Measurements from ENCODE around the gene KIAA0232.
"Not testable (repeated sequence)": the region's sequence is repeated elsewhere in the genome, so short reads cannot be mapped to it uniquely, and the experiment has no call there.

The KIAA0232 gene

DNA sequence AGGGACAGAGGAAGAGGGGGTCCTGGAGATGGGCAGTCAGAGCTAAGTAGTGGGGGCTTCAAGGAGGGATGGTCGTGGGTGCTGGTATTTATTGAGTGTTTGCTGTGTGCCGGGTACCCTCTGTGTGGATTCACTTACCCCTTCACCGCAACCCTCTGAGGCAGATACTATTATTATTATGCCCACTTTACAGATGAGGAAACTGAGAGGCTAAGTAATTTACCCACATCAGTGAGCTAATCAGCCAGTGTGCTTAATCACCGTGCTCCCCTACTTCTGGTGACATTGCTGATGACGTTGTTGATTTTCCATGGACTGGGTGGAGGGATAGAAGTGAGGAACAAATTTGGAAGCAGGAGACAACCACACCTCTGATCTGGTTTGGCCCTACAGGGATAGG, 4.1 kb upstream of the KIAA0232 start:
- DNase-seq: no peak

DNA sequence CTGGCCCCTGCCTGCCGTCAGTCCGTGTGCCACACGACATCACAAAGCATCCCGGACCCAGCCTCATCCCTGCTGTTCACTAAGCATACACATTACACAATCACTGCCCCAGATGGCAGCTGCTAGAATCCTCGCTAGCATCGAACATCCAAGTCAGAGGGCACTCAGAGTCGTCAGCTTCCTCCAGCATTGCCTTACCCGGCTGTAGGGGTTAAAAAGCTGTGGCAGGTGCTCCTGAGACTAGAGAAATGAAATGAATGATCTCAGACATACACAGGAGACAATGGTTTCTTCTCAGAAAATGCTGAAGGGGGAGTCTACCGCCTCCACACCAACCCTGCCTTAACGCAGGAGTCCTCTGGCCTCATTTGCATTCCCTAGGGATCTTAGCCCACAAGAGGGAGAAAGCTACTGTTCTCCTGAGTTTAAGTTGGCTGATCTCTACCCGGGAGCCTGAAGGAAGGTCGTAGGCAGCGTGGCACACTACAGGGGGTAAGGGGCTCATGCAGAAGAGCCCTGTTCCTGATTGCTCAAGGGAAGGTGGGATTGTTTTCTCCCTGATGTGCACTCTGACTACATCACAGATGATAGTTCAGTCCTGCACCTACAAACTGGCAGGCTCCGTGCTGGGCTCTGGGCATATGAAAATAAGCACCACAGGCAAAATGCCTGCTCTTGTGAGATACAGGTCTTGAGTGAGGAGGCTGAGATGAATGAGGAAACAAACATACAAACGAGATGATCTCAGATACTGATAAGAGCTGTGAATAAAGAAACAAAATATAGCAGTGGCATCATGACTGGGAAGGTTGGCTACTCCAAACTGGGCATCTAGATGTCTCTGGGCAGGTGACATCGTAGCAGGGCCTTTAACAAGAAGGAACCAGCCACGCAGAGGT, 2.6 kb upstream of the KIAA0232 start:
- no peak for DNase-seq

DNA sequence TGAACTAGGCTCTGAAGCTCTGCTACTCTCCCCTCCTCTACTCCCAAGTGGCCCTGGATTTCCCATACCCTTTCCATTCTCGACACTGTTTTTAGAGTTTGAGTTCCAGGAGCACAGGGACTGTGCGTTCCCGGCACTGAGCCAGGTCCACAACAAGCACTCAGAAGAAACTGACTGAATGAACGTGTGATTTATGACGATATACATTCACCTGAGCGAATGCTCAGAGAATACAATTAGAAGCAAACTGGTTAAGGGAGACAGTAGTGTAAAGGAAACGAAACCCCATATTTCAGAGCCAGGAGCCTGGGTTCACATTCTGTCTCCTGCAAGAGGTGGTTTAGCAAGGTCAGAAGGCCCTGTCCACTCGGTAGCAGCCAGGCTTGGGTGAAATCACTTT, 1.4 kb upstream of the KIAA0232 start:
- DNase-seq: no peak

DNA sequence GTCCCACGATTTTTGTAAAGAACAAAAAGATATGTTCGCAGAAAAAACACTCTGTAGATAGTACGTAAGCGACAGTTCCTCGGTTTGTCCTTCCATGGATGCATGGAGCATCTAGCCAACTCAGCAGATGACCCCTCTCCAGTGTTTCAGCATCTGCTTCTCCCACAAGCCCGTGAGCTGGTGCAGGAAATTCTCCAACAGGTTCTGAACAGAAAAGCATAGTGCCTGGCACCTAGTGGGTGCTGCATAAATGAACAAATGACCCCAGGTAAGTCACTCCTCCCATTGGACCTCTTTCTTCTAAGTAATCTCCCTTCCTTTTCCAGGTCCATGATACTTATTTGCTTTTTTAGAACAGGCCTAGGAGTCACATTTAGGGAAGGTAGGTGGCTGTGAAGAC, 966 bp upstream of the KIAA0232 start:
- no peak for DNase-seq

DNA sequence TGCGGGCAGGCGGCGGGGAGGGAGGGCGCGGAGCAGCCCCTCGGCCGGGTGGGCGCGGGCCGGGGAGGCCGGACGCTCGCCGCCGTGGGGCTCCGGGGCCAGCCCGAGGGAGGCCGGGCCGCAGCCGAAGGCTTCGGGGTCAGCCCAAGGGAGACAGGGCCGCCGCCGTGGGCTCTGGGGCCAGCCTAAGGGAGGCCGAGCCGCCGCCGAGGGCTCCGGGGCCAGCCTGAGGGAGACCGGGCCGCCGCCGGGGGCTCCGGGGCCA, 251 bp downstream of the KIAA0232 start:
- DNase-seq: no peak

DNA sequence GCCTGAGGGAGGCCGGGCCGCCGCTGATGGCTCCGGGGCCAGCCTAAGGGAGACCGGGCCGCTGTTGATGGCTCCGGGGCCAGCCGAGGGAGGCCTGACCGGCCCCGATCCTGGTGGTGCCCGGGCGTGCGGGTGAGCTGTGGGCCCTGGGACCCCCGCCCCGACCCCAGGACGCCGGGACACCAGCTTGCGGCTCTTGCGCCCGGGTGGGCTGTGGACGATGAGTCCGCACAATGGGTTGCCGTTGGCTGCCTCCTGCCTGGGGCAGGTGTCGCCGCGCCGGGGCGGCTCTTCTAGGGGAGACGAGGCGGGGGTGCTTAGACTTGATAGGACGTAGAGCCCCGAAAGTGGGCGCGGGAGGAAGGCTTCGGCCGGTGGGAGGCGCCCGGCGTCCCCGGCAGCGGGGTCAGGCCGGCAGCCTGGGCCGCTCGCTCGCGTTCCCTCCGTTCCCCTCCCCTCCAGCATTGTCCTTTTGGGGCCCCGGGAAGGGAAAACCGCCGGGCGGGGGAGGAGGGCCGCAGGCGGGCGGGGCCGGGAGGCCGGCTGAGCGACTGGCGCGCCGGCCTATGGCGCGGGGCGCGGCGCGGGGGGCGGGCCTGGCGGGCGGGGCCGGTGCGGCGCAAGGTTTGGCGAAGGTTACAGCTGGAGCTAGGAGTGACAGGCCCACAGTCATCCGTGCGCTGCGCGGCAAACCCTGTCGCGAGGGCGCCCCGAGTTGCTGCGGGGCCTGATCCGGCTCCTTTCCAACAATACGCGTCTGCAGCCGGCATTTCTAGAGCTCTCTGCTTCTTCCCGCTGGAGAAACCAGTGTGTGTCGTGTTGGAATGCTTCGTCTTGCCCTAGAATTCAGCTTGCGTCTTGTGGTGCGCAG, 819 bp downstream of the KIAA0232 start:
- DNase-seq: peak; percentile 94

DNA sequence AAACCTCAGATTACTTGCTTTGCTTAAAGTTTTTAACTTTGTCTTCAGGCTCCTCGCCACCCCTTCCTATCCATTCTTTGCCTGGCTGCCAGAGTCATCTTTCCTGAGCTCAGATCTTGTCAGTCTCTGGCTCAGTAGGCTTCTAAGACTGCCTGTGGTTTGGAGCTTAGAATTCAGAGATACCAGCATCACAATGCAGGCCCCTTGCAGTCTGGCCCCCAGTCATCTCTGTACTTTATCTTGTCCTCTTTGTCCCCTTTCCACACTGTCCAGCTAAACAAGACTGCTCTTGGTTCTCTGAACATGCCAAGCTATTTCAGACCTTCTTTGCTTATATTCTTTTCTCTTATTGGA, 3.0 kb downstream of the KIAA0232 start:
- DNase-seq: no peak

DNA sequence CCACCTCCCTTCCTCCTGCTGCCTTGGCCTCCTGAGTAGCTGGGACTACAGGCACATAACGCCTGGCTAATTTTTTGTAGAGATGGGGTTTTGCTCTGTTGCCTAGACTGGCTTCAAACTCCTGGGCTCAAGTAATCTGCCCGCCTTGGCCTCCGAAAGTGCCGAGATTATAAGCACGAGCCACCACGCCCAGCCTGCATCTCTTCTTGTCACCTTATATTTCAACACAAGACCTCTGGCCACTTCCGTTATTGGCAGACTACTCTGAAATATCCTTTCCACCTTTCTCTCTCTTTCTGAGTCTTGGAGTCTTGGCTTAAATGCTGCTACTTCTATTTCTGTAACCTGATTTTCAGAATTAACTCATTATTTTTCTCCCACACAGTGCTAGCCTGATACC, 5.6 kb downstream of the KIAA0232 start:
- peak; percentile 17 for DNase-seq

DNA sequence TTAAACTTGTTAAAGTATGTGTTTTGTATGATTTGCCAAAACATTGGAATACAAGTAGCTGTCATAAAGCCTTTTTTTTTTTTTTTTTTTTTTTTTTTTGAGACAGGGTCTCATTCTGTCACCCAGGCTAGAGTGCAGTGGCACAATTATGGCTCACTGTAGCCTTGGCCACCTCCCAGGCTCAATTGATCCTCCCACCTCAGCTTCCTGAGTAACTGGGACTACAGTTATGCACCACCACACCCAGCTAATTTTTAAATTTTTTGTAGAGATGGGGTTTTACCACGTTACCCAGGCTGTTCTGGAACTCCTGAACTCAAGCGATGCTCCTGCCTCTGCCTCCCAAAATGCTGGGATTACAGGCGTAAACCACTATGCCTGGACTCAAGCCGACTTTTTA, 8.7 kb downstream of the KIAA0232 start:
- not testable (repeated sequence) for DNase-seq

DNA sequence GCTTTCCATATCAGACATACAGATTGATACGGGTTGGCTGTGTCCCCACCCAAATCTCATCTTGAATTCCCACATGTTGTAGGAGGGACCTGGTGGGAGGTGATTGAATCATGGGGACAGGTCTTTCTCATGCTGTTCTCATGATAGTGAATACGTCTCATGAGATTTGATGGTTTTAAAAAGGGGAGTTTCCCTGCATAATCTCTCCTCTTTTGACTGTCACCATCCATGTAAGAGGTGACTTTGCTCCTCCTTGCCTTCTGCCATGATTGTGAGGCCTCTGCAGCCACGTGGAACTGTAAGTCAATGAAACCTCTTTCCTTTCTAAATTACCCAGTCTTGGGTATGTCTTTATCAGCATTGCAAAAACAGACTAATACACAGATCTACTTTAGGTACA, 9.3 kb downstream of the KIAA0232 start:
- DNase-seq: not testable (repeated sequence)

DNA sequence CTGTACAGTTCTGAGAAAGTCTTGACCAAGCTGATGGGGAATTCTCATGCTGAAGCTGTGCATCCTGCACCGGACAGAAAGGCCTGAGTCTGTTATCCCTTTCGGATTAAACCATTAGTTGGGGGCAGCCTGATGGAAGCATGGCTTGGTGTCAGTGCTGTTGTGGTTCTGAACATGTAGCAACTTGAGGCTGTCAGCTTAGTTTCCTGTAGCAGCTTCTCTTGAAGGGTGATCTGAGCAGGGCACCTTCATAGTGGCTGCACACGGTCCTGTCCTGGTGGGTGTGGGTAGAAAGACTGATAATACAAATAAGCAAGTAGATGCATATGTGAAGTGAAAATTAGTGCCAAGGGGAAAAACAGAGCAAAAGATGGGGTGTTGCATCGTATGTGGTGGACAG, 11.7 kb downstream of the KIAA0232 start:
- DNase-seq: no peak

DNA sequence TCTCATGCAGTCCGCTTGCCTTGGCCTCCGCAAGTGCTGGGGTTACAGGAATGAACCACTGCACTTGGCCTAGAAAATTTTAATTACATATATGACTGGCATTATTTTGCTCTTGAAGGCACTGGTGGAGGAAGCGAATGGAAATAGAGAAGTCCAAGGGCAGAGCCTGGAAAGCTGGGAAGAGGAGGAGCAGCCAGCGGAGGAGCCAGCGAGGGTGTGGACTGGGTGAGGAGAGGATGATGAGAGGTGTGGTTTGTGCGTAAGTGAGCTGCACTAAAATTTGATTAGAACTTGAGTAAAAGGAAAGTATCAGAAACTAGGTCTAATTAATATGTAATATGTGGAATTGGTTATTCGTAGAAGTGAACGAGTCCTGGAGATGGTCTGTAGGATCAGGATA, 13.3 kb downstream of the KIAA0232 start:
- no peak for DNase-seq

DNA sequence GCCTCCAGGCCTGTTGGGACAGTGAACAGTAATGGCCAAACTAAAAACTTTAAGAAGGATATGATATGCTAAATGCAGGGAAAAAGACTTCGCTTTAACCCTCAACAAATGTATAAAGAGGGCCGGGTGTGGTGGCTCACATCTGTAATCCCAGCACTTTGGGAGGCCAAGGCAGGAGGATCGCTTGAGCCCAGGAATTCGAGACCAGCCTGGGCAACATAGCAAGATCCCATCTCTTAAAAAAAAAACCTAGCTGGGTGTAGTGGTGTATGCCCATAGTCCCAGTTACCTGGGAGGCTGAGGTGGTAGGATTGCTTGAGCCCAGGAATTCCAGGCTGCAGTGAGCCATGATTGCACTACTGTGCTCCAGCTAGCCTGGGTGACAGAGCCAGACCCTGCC, 14.8 kb downstream of the KIAA0232 start:
- not testable (repeated sequence) for DNase-seq

DNA sequence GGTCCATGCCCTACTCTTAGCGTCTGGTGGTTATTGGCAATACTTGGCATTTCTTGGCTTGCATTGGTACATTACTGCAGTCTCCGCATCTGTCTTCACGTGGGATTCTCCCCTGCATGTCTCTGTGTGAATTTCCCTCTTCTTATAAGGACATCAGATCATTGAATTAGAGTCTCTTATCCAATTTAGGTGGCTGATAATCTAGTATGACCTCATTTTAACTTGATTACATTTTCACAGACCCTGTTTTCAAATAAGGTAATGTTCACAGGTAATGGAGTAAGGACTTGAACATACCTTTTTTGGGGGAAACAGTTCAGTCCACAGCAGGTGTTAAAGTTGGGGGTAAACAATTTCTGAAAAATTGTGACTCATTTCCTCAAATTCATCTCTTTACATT, 16.6 kb downstream of the KIAA0232 start:
- no peak for DNase-seq

DNA sequence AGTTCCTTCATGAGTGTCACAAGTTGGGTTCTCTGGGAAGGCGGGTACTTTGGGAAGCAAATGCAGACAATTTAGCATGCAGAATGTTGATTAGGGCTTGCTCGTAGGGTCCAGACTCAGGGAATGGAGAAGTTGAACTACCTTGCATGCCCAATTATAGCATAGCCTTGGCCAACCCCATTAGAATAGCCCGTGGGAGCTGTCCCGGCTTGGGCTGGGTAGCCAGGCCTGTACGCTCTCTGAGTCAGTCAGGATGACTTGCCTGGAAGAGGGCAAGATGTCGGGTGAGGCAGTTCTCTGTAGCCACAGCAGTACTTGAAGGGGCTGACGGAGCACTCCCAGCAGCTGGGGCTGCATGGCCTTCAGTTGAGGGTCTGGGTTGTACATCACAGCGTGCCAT, 19.5 kb downstream of the KIAA0232 start:
- DNase-seq: no peak

DNA sequence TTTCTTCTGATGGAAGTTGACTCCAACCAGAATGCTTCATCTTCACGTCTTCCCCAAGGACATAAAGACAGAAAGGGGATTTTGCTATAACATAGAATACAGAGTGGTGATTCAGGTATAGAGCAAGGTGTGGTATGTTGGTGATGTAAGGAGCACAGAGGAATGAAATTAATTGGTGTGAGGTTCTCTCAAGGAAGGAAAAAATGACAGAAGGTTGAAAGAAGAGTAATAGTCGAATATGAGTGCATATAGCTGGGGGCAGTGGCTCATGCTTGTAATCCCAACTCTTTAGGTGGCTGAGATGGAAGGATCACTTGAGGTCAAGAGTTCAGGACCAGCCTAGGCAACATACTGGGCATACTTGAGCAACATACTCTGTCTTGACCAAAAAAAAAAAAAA, 20.1 kb downstream of the KIAA0232 start:
- no peak for DNase-seq

DNA sequence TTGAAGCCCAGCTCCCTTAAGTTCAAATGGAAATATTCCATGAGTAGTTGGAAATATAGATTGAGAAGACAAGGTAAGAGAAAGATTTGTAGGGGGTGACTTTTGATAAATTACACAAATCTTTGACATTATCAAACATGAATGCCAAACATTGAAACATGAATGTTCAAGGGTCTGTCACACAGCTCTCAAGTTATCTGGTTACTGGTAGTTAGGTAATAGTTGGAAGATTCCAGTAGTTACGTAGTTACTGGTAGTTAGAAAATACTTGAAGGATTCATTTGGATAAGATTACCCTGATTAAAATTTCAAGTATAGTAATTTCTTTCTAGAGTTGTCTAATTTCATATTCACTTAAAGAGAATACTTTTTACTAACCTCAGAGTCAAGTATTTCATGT, 20.7 kb downstream of the KIAA0232 start:
- no peak for DNase-seq

DNA sequence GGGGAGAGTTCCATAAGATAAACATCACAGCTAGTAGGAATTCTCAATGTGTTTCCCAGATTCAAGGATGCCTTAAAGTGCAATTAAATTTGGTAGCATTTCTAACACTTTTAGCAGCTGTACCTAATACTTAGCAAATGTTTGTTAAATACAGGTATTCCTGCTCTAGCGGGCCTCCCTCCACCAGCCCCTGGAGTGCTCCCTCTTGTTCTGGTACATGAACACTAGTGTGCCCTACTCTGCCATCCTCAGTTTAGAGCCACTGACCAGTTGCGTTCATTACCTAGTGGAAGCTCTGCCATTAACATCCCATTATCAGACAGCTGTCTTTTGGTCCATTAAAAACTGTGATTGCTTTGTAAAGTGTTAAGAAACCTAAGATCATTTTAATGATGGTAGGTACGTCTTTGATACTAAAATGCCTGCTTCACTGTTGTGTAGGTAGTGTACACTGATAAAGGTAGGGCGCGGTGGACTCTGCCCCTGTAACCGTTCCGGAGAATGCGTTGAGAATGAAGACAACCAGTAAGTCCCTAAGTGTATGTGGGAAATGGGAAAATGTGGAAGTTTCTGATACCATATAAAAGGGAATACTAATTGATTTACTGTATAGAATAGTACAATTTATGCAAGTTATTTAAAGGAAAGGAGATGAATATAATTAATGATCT, 21.7 kb downstream of the KIAA0232 start:
- DNase-seq: no peak

DNA sequence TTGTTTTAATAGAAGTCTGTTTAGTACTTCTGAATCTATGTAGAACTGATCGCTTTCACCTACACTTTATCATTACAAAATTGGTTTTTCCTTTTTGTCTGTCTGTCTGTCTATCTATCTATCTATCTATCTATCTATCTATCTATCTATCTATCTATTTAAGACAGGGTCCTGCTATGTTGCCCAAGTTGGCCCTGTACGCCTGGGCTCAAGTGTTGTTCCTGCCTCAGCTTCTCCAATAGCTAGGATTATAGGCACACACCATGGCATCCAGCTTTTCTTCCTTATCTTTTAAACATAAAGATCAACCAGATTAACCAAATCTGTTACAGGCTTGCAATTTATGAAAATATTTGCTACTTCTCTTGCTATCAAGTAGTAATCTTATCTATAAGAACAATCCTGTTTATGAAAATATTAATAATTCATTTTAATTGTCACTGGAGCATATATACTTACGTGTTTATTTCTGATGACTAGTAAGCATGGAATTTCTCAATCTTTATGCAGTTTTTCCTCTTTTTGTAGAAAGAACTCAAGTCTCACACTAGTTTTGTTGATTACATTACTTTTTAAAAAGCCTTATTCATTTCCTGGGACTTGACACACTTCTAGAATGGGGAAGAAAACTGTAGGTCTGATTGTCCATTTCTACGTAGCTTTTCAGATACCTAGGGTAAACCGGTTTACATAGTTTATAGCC, 24.5 kb downstream of the KIAA0232 start:
- DNase-seq: no peak

DNA sequence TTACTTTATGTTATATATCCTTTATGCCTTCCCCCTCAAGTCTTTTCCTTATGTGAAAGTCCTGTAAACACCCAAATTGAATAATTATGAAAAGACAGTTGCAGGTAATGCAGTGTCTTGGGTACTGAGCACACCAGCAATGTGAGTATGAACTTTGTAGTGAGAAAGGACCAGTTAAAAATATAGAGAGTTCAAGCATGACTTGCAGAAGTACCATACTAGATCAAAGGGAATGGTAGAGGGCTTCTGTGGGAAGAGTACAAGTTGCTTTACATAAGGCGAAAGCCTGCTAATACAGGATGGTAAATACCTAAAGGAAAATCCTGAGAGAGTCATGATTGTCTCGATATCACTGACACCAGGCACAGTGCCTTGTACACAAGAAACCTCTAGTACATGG, 25.7 kb downstream of the KIAA0232 start:
- no peak for DNase-seq

DNA sequence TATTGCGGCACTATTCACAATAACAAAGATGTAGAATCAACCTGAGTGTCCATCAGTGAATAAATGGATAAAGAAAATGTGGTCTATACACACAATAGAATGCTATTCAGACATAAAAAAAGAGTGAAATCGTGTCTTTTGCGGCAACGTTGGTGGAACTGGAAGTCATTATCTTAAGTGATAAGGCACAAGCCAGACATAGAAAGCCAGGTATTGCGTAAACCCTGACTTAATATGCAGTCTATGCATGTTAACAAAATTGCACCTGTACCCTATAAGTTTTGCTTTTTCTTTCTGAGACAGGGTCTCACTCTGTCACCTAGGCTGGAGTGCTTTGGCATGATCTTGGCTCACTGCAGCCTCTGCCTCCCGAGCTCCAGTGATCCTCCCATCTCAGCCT, 28.6 kb downstream of the KIAA0232 start:
- DNase-seq: no peak

DNA sequence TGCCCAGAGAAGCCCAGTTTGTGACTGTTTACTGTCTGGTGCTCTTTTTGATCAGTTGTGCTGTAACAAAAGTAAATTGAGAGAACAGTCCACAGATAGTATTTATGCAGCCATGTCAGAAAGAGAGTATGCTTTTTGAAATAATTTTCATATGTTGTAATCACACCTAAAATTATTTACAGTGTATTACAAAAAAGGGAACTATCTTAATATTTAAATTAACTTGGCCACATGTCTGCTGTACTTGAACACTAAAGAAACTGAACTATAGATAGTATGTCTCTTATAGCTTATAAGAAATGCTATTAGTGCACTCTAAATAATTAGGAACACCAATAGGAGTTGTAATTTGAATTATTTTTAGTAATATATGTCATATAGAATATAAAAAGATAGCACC, 30.2 kb downstream of the KIAA0232 start:
- DNase-seq: no peak

DNA sequence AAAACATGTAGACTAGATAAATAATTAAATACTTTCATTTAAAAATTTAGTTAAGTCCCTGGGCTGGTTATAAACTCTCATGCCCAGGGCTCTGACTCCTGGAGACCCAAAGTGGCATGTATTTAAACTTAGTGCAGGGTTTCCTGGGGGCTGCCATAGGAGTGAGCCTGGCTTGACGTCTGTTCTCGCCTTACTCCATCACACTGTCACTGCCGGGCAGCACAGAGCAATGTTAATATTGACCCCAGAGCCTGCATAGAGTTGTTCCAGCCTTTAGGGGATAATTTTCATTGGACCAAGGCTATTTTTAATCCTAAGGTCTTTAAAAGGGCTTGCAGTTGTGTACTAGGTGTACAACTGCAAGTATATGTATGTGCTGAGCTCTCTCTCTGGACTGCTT, 31.2 kb downstream of the KIAA0232 start:
- DNase-seq: no peak
